NOMO-1 (cell line): ENCODE results near the gene EPG5.
"Not testable (repeated sequence)": the region's sequence is repeated elsewhere in the genome, so short reads cannot be mapped to it uniquely, and the experiment has no call there.

Experiments used
- DNase-seq, 2 experiments: peaks; one replicate each; lab custom pipeline; 2025; ENCODE audit not compliant: unreplicated experiment in 2 of 2; lab: John Stamatoyannopoulos, UW

EPG5 gene

GRCh38 chr18:45843019-45843418 is 124.1 kb downstream of the EPG5 start:
- no peak for DNase-seq

GRCh38 chr18:45841765-45842442 is 125.2 kb downstream of the EPG5 start:
- DNase-seq, result no peak

GRCh38 chr18:45841060-45841764 is 125.9 kb downstream of the EPG5 start:
- DNase-seq, result no peak

- DNase-seq, result peak; percentile 24 to 26
These were observed 127.4 kb downstream of the EPG5 start for GRCh38 chr18:45839414-45840395.

- DNase-seq, result no peak
These were observed 128.6 kb downstream of the EPG5 start for GRCh38 chr18:45838302-45839070.

GRCh38 chr18:45837283-45838070 is 129.7 kb downstream of the EPG5 start:
- peak; percentile 68 to 82 for DNase-seq

- DNase-seq, result no peak
These were observed 130.6 kb downstream of the EPG5 start for GRCh38 chr18:45836242-45837205.

- DNase-seq, result no peak
These were observed 132.0 kb downstream of the EPG5 start for GRCh38 chr18:45835057-45835636.

- DNase-seq, result no peak
These were observed 132.8 kb downstream of the EPG5 start for GRCh38 chr18:45834306-45834705.

- DNase-seq, result no peak
These were observed 133.3 kb downstream of the EPG5 start for GRCh38 chr18:45833846-45834245.

- DNase-seq, result no peak
These were observed 136.2 kb downstream of the EPG5 start for GRCh38 chr18:45830917-45831316.

GRCh38 chr18:45829855-45830254 is 137.3 kb downstream of the EPG5 start:
- no peak for DNase-seq

GRCh38 chr18:45828917-45829811 is 138.0 kb downstream of the EPG5 start:
- DNase-seq, result peak; percentile 40 to 68

- DNase-seq, result not testable (repeated sequence)
These were observed 140.4 kb downstream of the EPG5 start for GRCh38 chr18:45826716-45827115.

GRCh38 chr18:45826084-45826483 is 141.0 kb downstream of the EPG5 start:
- DNase-seq, result no peak

GRCh38 chr18:45825258-45826044 is 141.7 kb downstream of the EPG5 start, which contains the start of gene SIGLEC15:
TSS of gene SIGLEC15 (plus strand) at chr18:45825675. CDS start at chr18:45825729, 54 bp downstream.
- DNase-seq, result no peak
